ENCODE data around the gene CDH23. TPM values are rescaled to one million over a fixed set of nuclear protein-coding genes. Genes with fewer than 3 reads are reported as not detected.

Gene CDH23
- total RNA-seq, 6 donors from 2014 or later: 4.7 to 29.3 (median 10.4) TPM

- Histone ChIP-seq H3K9me3 (no peaks in the 10 kb centered on the region), H3K27me3 (no peaks in the 10 kb centered on the region), H3K36me3 (peaks cover 0 to 44% (median 6%) of the 10 kb centered on the region in 4 donors), H3K4me1 (peaks cover 91 to 99% (median 95%) of the 10 kb centered on the region in 4 donors), H3K4me3 (no peak overlapping the region), H3K27ac (peak overlapping the region; percentile 88 to 97 (median 96))
- 71 to 78% methylated on average over 14 to 22 of the region's 22 CpGs for WGBS, 2 donors
- no peak for TF ChIP-seq POLR2AphosphoS5 (IDR thresholded peaks at IDR 0.05)
- no peak for TF ChIP-seq POLR2A (IDR thresholded peaks at IDR 0.05)
- TF ChIP-seq EP300 (IDR thresholded peaks at IDR 0.05): no peak
- TF ChIP-seq, protein P1, sequence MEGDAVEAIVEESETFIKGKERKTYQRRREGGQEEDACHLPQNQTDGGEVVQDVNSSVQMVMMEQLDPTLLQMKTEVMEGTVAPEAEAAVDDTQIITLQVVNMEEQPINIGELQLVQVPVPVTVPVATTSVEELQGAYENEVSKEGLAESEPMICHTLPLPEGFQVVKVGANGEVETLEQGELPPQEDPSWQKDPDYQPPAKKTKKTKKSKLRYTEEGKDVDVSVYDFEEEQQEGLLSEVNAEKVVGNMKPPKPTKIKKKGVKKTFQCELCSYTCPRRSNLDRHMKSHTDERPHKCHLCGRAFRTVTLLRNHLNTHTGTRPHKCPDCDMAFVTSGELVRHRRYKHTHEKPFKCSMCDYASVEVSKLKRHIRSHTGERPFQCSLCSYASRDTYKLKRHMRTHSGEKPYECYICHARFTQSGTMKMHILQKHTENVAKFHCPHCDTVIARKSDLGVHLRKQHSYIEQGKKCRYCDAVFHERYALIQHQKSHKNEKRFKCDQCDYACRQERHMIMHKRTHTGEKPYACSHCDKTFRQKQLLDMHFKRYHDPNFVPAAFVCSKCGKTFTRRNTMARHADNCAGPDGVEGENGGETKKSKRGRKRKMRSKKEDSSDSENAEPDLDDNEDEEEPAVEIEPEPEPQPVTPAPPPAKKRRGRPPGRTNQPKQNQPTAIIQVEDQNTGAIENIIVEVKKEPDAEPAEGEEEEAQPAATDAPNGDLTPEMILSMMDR (IDR thresholded peaks at IDR 0.05): no peak
- peak in 1 of 2 donors; percentile 85 for DNase-seq
- no peak for ATAC-seq (ENCODE audit: low FRiP score in 2 of 2)
Measured at GRCh38 chr10:71765906-71766716, 369.4 kb downstream of the CDH23 start.

- peak overlapping the region; percentile 88 to 97 (median 96) for H3K27ac ChIP-seq
- 29 to 32% methylated on average over 4 to 10 of the region's 10 CpGs for WGBS, 2 donors
- TF ChIP-seq EP300 (IDR thresholded peaks at IDR 0.05) (peak in 2 of 4 donors; percentile 91 to 92), POLR2AphosphoS5 (IDR thresholded peaks at IDR 0.05) (peak; percentile 60 to 85), POLR2A (IDR thresholded peaks at IDR 0.05) (peak in 1 of 4 donors; percentile 21)
- TF ChIP-seq, protein P1 (IDR thresholded peaks at IDR 0.05): no peak
- ATAC-seq (ENCODE audit: low FRiP score in 2 of 2) (peak; percentile 83 to 85), DNase-seq (peak in 1 of 2 donors; percentile 78)
- H3K36me3 ChIP-seq: peaks cover 0 to 37% (median 3%) of the 10 kb centered on the region in 4 donors
- peak overlapping the region in 1 of 4 donors; percentile 19 for H3K4me3 ChIP-seq
- peaks cover 92 to 99% (median 96%) of the 10 kb centered on the region in 4 donors for H3K4me1 ChIP-seq
- H3K9me3 ChIP-seq: no peaks in the 10 kb centered on the region
- no peaks in the 10 kb centered on the region for H3K27me3 ChIP-seq
Measured at GRCh38 chr10:71766717-71767419, 370.1 kb downstream of the CDH23 start.

DNA sequence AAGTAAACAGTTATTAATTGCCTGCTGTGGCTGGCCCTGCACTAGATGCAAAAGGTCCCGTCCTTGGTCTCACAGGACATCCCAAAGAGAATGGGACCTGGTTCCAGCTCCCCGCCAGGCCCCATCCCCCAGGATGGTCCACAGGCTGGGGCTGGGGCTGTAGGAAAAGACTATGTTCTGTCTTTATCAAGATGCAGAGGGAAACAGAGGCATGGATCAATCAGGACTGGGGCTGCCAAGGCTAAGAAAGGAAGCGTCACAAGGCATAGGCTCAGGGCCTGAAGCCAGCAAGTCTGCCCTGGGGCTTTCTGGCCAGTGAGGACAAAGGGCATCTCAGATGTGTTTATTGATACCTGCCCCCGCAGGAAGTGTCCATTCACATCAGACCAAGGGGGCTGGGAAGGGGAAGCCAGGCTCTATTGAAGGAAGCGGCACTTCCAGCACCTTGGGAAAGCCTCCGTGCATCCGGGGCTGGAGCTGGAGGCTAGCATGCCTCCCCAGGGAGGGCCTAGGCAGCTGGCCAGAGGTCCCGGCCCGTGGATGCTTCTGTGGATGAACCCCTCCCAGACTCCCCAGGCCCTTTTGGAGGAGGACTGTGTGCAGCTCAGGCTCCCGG, 370.8 kb downstream of the CDH23 start:
- H3K9me3 ChIP-seq: no peaks in the 10 kb centered on the region
- H3K4me1 ChIP-seq: peaks cover 92 to 98% (median 95%) of the 10 kb centered on the region in 4 donors
- H3K4me3 ChIP-seq: peak overlapping the region in 1 of 4 donors; percentile 19
- H3K27ac ChIP-seq: peak overlapping the region; percentile 88 to 97 (median 96)
- ATAC-seq (ENCODE audit: low FRiP score in 2 of 2) (peak in 1 of 2 donors; percentile 8), DNase-seq (peak; percentile 53 to 87)
- H3K27me3 ChIP-seq: no peaks in the 10 kb centered on the region
- 35 to 44% methylated on average over 8 to 10 of the region's 10 CpGs for WGBS, 2 donors
- TF ChIP-seq POLR2AphosphoS5 (IDR thresholded peaks at IDR 0.05) (peak; percentile 75 to 90), EP300 (IDR thresholded peaks at IDR 0.05) (peak in 2 of 4 donors; percentile 57 to 90), POLR2A (IDR thresholded peaks at IDR 0.05) (peak in 1 of 4 donors; percentile 33)
- TF ChIP-seq, protein P1 (IDR thresholded peaks at IDR 0.05): no peak
- H3K36me3 ChIP-seq: peaks cover 0 to 32% (median 2%) of the 10 kb centered on the region in 4 donors

GRCh38 chr10:71769279-71769823, 372.6 kb downstream of the CDH23 start:
- H3K36me3 ChIP-seq: peaks cover 0 to 17% (median 0%) of the 10 kb centered on the region in 4 donors
- H3K27ac ChIP-seq: peak overlapping the region; percentile 88 to 97 (median 96)
- WGBS, 2 donors: 18 to 33% methylated on average over 5 of the region's 5 CpGs
- H3K4me1 ChIP-seq: peaks cover 81 to 96% (median 91%) of the 10 kb centered on the region in 4 donors
- peak overlapping the region in 3 of 4 donors; percentile 4 to 84 (median 77) for H3K4me3 ChIP-seq
- DNase-seq: no peak
- TF ChIP-seq EP300 (IDR thresholded peaks at IDR 0.05) (no peak), POLR2A (IDR thresholded peaks at IDR 0.05) (peak in 1 of 4 donors; percentile 15), POLR2AphosphoS5 (IDR thresholded peaks at IDR 0.05) (peak; percentile 37 to 41)
- TF ChIP-seq, protein P1 (IDR thresholded peaks at IDR 0.05): no peak
- ATAC-seq (ENCODE audit: low FRiP score in 2 of 2): no peak
- no peaks in the 10 kb centered on the region for H3K9me3 ChIP-seq
- H3K27me3 ChIP-seq: no peaks in the 10 kb centered on the region

Data from upper lobe of left lung (tissue), 6 donors.